Heart left ventricle (tissue), 16 donors: ENCODE measurements around the gene AIPL1. TPM values are rescaled to one million over a fixed set of nuclear protein-coding genes. Genes with fewer than 3 reads are reported as not detected.

Experiments
- ATAC-seq, 4 donors: fragments of 200-7000 bp; cut with Tn5 transposase; one replicate each; pipeline ENCODE4 v1.9.1; 2020 to 2022; ENCODE audit warnings: moderate library complexity in 4 of 4, mild to moderate bottlenecking in 3 of 4, moderate number of reproducible peaks in 1 of 4
- DNase-seq, 5 donors: peaks; one replicate each; pipeline ENCODE4 v3.0.0-alpha.2; 2020
- H3K27ac ChIP-seq, 12 donors: fragments of 200-600 bp; sonication (generic) in 4 of 12; one replicate each; pipeline versions ENCODE4 v1.5.0 to v1.8.0; 2016 to 2022; ENCODE audit warnings: mild to moderate bottlenecking in 2 of 12
- H3K27me3 ChIP-seq, 9 donors: fragments of 200-600 bp; sonication (generic) in 2 of 9; one replicate each; pipeline versions ENCODE4 v1.5.1 to v1.8.0; 2016 to 2022; ENCODE audit warnings: mild to moderate bottlenecking in 3 of 9
- H3K36me3 ChIP-seq, 9 donors: fragments of 200-600 bp; sonication (generic) in 2 of 9; one replicate each; pipeline versions ENCODE4 v1.5.0 to v1.8.0; 2018 to 2022; ENCODE audit warnings: mild to moderate bottlenecking in 2 of 9
- H3K4me1 ChIP-seq, 12 donors: fragments of 200-600 bp; sonication (generic) in 4 of 12; one replicate each; pipeline versions ENCODE4 v1.5.0 to v1.8.0; 2016 to 2022; ENCODE audit warnings: mild to moderate bottlenecking in 3 of 12
- H3K4me3 ChIP-seq, 12 donors: fragments of 200-600 bp; sonication (generic) in 4 of 12; one replicate each; pipeline versions ENCODE4 v1.5.0 to v1.8.0; 2017 to 2022; ENCODE audit warnings: mild to moderate bottlenecking in 9 of 12, moderate library complexity in 4 of 12
- H3K9me3 ChIP-seq, 12 donors: fragments of 200-600 bp; sonication (generic) in 4 of 12; one replicate each; pipeline versions ENCODE4 v1.5.0 to v1.8.0; 2016 to 2022; ENCODE audit warnings: mild to moderate bottlenecking in 1 of 12
- CTCF ChIP-seq, 12 donors: fragments of 200-600 bp; sonication (generic) in 4 of 12; IDR thresholded peaks; one replicate each; pipeline versions ENCODE4 v1.5.0 to v1.8.0; 2018 to 2022; ENCODE audit warnings: antibody characterized with exemption in 12 of 12, mild to moderate bottlenecking in 5 of 12
- POLR2A ChIP-seq, 2 donors: fragments of 450-650 bp; IDR thresholded peaks; one replicate each; pipeline ENCODE4 v1.6.1; 2017; ENCODE audit warnings: antibody characterized with exemption in 2 of 2, mild to moderate bottlenecking in 2 of 2, moderate library complexity in 2 of 2
- WGBS, 4 donors: extraction: QIAGEN DNeasy Blood & Tissue Kit in 2 of 4; methylation state at CpG; one replicate each; pipeline versions ENCODE4 v1.1.5 to v1.1.7; 2013 to 2018; 5-methylcytosine and 5-hydroxymethylcytosine counted together
- intact Hi-C, 10 donors: fragments of 100-400 bp; cut with DNase I; formaldehyde crosslinking; loops; one replicate each; pipeline versions ENCODE4 v1.11.1 to v1.14.2; 2022
- polyA plus RNA-seq, 2 donors: library from polyadenylated mRNA; stranded (reverse); fragments of 200-250 nt; gene quantifications; one replicate each; pipeline ENCODE4 v1.2.3, GENCODE V29; 2013
- total RNA-seq, 9 donors: library from RNA; depleted of rRNA in 2 of 9; stranded (reverse); fragments of >200 nt in 2 of 9; fragmentation: NEBNext Ultra II Directional in 3 of 9; extraction: Animal tissue kit (Norgen Biotek cat#: 25700) in 3 of 9; gene quantifications; one replicate each; pipeline versions ENCODE4 v1.1.0 to v1.2.4, GENCODE V29; 2016 to 2023
- donor health status: ischemic (EF 13 %, LVEDD 7.1; RV severe dilation, severe dysfunction).
- donor health status: healthy with polysubstance abuse.
- donor health status: DM: no; HTN: yes; CAD: no.
- donor health status: DM: no; HTN: no; CAD: no.
- donor health status: ischemic (EF 25% LVEDD 6.9; RV normal size, moderate dysfunction).
- donor health status: ischemic (EF 25% LVEDD 5.7; RV mildly dilated, moderate dysfunction).
- donor health status: healthy.
- donor health status: DM: yes; HTN: yes; CAD: no.
- donor health status: ischemic (EF 35%, LVEDD 5.7; RV mildly dilated, moderate dysfunction).
- donor health status: nonischemic (EF 11% LVEDD 7.7; RV severe dilation, severe dysfunction).
- donor health status: DM: yes; HTN: yes; CAD: no.
- donor health status: PGD.
- donor health status: ischemic (EF 29% LVEDD 5.4; RV normal size, mild dysfunction).
- donor health status: nonischemic (EF 23%, LVEDD 6.1; RV moderate dilation, normal function).

AIPL1 gene
- total and polyA plus RNA-seq, 11 donors: not detected

GRCh38 chr17:6465206-6466003 is 30.5 kb upstream of the AIPL1 start:
- 66 to 74% (median 72%) methylated on average over 19 of the region's 19 CpGs for WGBS, 4 donors
- Histone ChIP-seq H3K4me1 (no peaks in the 10 kb centered on the region), H3K9me3 (peaks cover 0 to 8% (median 0%) of the 10 kb centered on the region in 12 donors), H3K27ac (no peak overlapping the region), H3K4me3 (no peak overlapping the region), H3K27me3 (no peaks in the 10 kb centered on the region), H3K36me3 (no peaks in the 10 kb centered on the region)
- ATAC-seq: no peak
- TF ChIP-seq POLR2A (IDR thresholded peaks at IDR 0.05): no peak
- TF ChIP-seq CTCF (IDR thresholded peaks at IDR 0.05): no peak
- peak in 1 of 5 donors; percentile 24 for DNase-seq
- intact Hi-C loops: loop anchor here in 1 of 10 donors (5.0 kb wide), 1 partner anchor 107 kb away; no protein-coding TSS in a partner anchor

GRCh38 chr17:6464446-6465041 is 29.6 kb upstream of the AIPL1 start:
- H3K27ac ChIP-seq: no peak overlapping the region
- no peak overlapping the region for H3K4me3 ChIP-seq
- intact Hi-C loops: loop anchor here in 1 of 10 donors (5.0 kb wide), 1 partner anchor 108 kb away; no protein-coding TSS in a partner anchor
- TF ChIP-seq POLR2A (IDR thresholded peaks at IDR 0.05) (no peak), CTCF (IDR thresholded peaks at IDR 0.05) (no peak)
- no peaks in the 10 kb centered on the region for H3K36me3 ChIP-seq
- no peaks in the 10 kb centered on the region for H3K27me3 ChIP-seq
- H3K4me1 ChIP-seq: no peaks in the 10 kb centered on the region
- no peak for ATAC-seq
- peaks cover 0 to 8% (median 0%) of the 10 kb centered on the region in 12 donors for H3K9me3 ChIP-seq
- WGBS, 4 donors: 88 to 92% (median 90%) methylated on average over 14 of the region's 14 CpGs
- peak in 1 of 5 donors; percentile 41 for DNase-seq

- no peaks in the 10 kb centered on the region for H3K36me3 ChIP-seq
- 88 to 93% (median 90%) methylated on average over 22 to 24 of the region's 24 CpGs for WGBS, 4 donors
- peaks cover 0 to 4% (median 0%) of the 10 kb centered on the region in 9 donors for H3K27me3 ChIP-seq
- H3K4me3 ChIP-seq: no peak overlapping the region
- intact Hi-C loops: no loop called here
- peaks cover 0 to 8% (median 0%) of the 10 kb centered on the region in 12 donors for H3K9me3 ChIP-seq
- H3K4me1 ChIP-seq: no peaks in the 10 kb centered on the region
- ATAC-seq (no peak), DNase-seq (no peak)
- H3K27ac ChIP-seq: no peak overlapping the region
- TF ChIP-seq POLR2A (IDR thresholded peaks at IDR 0.05): no peak
- no peak for TF ChIP-seq CTCF (IDR thresholded peaks at IDR 0.05)
Measured at GRCh38 chr17:6463616-6464445, 28.9 kb upstream of the AIPL1 start.
